Measurements from ENCODE around the gene NAV2. TPM values are rescaled to one million over a fixed set of nuclear protein-coding genes. Genes with fewer than 3 reads are reported as not detected.

Gene NAV2
- total and polyA plus RNA-seq, 2 experiments from 2014 or later: 26.0 to 45.0 TPM

DNA sequence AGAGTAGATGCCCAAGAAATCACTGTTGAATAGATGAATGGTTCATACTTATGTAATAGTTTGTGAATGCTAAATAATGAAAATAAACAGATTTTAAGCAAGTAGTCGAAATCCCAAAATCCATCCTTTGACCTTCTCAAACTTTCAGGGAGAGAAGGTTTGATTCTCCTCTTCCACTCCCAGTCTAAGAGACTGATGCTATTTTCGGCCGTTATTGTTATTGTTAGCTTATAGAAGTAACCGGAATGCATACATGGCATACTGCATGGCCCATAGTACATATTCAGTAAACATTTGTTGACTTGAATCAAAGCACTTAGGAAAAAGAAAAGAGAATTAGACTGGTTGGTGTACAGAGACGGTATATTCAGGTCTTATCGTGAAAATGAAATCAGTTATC lies 76.6 kb downstream of the NAV2 start:
- Histone ChIP-seq H3K4me1 (ENCODE audit: insufficient read depth) (peaks cover 58% of the 10 kb centered on the region), H3K27me3 (ENCODE audit: insufficient read depth) (no peaks in the 10 kb centered on the region), H3K79me2 (replicated peaks; ENCODE audit: insufficient read depth) (peaks cover 86% of the 10 kb centered on the region), H3K9me2 (ENCODE audit: insufficient read depth) (no peaks in the 10 kb centered on the region), H3K36me3 (ENCODE audit: insufficient read depth) (no peaks in the 10 kb centered on the region), H3K27ac (ENCODE audit: low read depth) (no peak overlapping the region; the same call in 1 of the 2 replicates), H2AFZ (no peak overlapping the region), H3K4me2 (no peak overlapping the region), H3F3A (replicated peaks; ENCODE audit: low read depth) (no peaks in the 10 kb centered on the region), H4K20me1 (replicated peaks; ENCODE audit: insufficient read depth) (peaks cover 5% of the 10 kb centered on the region; the same call in 1 of the 2 replicates), H3K4me3 (no peak overlapping the region)
- Mint-ChIP-seq H3K36me3 (ENCODE audit: low read depth) (peaks cover 8% of the 10 kb centered on the region), H3K4me3 (no peak overlapping the region), H3K4me1 (peaks cover 66% of the 10 kb centered on the region), H3K9me3 (no peaks in the 10 kb centered on the region), H3K27me3 (ENCODE audit: insufficient read depth, low read depth, poor library complexity) (peaks cover 10% of the 10 kb centered on the region), H3K27ac (no peak overlapping the region)
- ATAC-seq (no peak), DNase-seq (ENCODE audit: low spot score) (no peak)
- TF ChIP-seq, protein P1, sequence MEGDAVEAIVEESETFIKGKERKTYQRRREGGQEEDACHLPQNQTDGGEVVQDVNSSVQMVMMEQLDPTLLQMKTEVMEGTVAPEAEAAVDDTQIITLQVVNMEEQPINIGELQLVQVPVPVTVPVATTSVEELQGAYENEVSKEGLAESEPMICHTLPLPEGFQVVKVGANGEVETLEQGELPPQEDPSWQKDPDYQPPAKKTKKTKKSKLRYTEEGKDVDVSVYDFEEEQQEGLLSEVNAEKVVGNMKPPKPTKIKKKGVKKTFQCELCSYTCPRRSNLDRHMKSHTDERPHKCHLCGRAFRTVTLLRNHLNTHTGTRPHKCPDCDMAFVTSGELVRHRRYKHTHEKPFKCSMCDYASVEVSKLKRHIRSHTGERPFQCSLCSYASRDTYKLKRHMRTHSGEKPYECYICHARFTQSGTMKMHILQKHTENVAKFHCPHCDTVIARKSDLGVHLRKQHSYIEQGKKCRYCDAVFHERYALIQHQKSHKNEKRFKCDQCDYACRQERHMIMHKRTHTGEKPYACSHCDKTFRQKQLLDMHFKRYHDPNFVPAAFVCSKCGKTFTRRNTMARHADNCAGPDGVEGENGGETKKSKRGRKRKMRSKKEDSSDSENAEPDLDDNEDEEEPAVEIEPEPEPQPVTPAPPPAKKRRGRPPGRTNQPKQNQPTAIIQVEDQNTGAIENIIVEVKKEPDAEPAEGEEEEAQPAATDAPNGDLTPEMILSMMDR (conservative IDR thresholded peaks at IDR 0.05; ENCODE audit: low read depth in 2 of 2): no peak
- TF ChIP-seq ZNF331 (CRISPR knock-in tag; IDR thresholded peaks at IDR 0.05; ENCODE audit: low read depth) (no peak), EZH2 (IDR thresholded peaks at IDR 0.05; ENCODE audit: low read depth, unreplicated experiment) (no peak), POLR2AphosphoS5 (IDR thresholded peaks at IDR 0.05; ENCODE audit: low read depth) (no peak), STAT1 (IDR thresholded peaks at IDR 0.05; ENCODE audit: unreplicated experiment) (no peak), NANOG (IDR thresholded peaks at IDR 0.05; ENCODE audit: borderline replicate concordance) (no peak), ZNF114 (CRISPR knock-in tag; IDR thresholded peaks at IDR 0.05) (no peak), EZH2phosphoT487 (IDR thresholded peaks at IDR 0.05; ENCODE audit: unreplicated experiment) (no peak)
- TF ChIP-seq, protein P2, sequence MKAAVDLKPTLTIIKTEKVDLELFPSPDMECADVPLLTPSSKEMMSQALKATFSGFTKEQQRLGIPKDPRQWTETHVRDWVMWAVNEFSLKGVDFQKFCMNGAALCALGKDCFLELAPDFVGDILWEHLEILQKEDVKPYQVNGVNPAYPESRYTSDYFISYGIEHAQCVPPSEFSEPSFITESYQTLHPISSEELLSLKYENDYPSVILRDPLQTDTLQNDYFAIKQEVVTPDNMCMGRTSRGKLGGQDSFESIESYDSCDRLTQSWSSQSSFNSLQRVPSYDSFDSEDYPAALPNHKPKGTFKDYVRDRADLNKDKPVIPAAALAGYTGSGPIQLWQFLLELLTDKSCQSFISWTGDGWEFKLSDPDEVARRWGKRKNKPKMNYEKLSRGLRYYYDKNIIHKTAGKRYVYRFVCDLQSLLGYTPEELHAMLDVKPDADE (IDR thresholded peaks at IDR 0.05): no peak
- TF ChIP-seq, protein P3, sequence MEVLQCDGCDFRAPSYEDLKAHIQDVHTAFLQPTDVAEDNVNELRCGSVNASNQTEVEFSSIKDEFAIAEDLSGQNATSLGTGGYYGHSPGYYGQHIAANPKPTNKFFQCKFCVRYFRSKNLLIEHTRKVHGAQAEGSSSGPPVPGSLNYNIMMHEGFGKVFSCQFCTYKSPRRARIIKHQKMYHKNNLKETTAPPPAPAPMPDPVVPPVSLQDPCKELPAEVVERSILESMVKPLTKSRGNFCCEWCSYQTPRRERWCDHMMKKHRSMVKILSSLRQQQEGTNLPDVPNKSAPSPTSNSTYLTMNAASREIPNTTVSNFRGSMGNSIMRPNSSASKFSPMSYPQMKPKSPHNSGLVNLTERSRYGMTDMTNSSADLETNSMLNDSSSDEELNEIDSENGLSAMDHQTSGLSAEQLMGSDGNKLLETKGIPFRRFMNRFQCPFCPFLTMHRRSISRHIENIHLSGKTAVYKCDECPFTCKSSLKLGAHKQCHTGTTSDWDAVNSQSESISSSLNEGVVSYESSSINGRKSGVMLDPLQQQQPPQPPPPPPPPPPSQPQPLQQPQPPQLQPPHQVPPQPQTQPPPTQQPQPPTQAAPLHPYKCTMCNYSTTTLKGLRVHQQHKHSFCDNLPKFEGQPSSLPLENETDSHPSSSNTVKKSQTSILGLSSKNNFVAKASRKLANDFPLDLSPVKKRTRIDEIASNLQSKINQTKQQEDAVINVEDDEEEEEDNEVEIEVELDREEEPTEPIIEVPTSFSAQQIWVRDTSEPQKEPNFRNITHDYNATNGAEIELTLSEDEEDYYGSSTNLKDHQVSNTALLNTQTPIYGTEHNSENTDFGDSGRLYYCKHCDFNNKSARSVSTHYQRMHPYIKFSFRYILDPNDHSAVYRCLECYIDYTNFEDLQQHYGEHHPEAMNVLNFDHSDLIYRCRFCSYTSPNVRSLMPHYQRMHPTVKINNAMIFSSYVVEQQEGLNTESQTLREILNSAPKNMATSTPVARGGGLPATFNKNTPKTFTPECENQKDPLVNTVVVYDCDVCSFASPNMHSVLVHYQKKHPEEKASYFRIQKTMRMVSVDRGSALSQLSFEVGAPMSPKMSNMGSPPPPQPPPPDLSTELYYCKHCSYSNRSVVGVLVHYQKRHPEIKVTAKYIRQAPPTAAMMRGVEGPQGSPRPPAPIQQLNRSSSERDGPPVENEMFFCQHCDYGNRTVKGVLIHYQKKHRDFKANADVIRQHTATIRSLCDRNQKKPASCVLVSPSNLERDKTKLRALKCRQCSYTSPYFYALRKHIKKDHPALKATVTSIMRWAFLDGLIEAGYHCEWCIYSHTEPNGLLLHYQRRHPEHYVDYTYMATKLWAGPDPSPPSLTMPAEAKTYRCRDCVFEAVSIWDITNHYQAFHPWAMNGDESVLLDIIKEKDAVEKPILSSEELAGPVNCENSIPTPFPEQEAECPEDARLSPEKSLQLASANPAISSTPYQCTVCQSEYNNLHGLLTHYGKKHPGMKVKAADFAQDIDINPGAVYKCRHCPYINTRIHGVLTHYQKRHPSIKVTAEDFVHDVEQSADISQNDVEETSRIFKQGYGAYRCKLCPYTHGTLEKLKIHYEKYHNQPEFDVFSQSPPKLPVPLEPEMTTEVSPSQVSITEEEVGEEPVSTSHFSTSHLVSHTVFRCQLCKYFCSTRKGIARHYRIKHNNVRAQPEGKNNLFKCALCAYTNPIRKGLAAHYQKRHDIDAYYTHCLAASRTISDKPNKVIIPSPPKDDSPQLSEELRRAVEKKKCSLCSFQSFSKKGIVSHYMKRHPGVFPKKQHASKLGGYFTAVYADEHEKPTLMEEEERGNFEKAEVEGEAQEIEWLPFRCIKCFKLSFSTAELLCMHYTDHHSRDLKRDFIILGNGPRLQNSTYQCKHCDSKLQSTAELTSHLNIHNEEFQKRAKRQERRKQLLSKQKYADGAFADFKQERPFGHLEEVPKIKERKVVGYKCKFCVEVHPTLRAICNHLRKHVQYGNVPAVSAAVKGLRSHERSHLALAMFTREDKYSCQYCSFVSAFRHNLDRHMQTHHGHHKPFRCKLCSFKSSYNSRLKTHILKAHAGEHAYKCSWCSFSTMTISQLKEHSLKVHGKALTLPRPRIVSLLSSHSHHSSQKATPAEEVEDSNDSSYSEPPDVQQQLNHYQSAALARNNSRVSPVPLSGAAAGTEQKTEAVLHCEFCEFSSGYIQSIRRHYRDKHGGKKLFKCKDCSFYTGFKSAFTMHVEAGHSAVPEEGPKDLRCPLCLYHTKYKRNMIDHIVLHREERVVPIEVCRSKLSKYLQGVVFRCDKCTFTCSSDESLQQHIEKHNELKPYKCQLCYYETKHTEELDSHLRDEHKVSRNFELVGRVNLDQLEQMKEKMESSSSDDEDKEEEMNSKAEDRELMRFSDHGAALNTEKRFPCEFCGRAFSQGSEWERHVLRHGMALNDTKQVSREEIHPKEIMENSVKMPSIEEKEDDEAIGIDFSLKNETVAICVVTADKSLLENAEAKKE (CRISPR knock-in tag; IDR thresholded peaks at IDR 0.05): no peak

Measured in GM23338 (cell line).